GM21529 (cell line): ENCODE measurements around the gene PEX19.

ENCODE experiments used
- ATAC-seq: cut with Tn5 transposase; IDR thresholded peaks from one replicate; pipeline ENCODE4 v1.9.1; 2021; ENCODE audit not compliant: unreplicated experiment

Gene PEX19

DNA sequence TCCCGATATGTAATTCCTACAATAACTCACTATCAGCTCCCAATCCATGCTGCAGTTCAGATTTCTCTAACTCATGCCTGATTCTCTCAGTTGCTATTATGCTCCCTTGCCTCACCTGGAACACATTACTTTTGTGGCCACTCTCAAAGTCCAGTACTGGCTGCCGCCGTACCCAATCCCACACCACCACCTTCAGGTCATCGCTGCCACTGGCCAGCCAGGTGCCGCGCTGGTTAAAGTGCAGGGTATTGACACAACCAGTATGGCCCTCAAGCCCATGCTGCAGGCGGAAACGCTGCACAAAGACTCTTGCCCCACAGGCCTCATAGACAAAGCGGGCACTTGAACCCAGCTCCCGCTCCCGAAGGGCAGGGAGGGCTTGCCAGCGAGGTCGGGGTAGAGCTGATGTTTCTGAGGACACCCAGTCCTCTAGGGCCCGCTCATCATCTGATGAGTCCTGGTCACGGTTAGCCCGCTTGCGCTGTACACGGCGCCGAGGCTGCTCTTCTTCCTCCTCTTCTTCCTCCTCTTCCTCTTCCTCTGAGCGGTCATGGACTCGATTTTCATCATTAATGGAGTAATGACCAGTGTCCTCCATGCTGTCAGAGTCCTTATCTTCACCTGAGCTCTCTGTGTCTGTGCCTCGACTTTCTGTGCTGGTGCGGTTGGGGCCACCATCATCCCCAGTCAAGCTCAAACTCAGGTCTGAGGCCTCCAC is 45.2 kb downstream of the PEX19 start:
- no peak for ATAC-seq

DNA sequence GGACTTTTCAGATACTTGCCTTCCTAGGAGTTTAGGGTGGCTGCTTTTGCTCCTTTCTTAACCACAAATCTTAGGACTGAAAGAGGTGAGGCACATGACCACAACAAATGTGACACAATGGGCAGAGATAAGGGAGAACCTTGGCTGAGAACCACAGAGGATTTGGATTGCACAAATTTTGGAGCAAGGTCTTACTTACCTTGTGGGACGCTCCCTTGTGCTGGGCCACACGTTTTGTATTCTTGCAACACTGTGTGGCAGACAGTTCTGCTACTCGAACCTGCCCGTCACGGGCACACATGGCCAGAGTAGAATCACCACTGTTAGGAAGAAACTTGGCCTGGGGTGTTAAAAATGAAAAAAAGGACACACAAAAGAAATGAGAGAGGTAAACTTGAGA is 46.5 kb downstream of the PEX19 start:
- ATAC-seq, result no peak

DNA sequence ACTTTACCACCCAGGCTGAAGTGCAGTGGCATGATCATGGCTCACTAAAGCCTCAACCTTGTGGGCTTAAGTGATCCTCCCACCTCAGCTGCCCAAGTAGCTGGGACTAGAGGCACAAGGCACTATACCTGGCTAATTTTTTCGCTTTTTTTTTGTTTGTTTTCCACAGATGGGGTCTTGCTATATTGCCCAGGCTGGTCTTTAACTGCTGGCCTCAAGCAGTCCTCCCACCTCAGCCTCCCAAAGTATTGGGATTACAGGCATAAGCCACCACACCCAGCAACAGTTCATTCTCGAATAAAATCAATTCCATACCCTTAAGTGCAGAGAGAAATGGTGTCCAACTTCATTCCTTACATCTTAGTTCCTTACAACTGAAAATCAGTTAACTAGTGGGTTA is 47.4 kb downstream of the PEX19 start:
- no peak for ATAC-seq

DNA sequence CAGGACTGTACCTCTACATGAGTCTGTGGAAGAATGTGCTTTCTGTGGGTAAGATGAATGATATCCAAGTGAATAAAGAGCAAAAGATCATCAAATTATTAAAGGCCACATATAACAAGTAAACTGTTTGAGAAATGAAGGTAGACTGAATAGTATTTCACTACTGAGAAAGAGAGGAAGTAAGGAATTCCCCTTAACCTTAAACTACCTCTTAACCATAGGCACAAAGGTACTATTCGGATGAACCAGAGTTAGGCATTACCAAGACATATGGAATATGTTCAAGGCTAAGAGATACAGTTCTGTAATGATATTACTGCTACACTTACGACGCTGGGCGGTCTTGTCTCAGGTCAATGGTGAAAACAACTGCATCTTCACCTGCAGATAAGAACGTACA is 48.1 kb downstream of the PEX19 start:
- no peak for ATAC-seq

DNA sequence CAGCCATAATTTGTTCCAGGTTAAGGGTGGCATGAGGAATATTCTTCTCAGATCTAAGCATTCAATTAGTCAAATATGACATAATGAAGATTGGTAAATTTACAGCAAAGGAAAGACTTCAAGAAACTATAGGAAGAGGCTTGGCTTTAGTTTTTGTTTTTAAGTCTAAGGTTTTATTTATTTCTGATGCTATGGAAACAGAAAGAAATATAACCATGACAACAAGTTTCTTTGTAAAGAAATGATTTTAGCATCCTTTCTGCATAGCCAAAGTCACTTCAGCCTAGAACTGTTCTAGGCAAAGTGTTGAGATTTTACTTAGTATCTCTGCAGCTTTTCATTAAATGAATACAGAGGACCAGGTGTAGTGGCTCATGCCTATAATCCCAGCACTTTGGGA is 52.0 kb downstream of the PEX19 start:
- ATAC-seq, result no peak

DNA sequence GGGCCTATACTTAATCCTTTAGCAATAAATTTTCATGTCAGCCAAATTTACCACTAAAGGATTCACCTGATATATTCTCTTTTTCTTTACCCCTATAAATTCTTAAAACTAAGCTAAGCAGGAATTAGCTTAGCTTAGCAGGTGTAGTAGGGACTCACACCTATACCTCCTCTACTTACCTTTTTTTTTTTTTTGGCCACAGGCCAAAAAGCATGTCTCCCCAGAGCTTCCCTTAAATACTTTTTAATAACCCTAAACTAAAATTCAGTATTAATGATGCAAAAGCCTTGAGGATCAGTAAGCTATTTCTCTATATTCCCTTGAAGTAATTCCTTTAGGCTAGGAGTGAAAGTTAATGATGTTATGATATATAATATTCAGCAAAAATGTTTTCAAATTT is 56.5 kb downstream of the PEX19 start:
- ATAC-seq, result no peak

DNA sequence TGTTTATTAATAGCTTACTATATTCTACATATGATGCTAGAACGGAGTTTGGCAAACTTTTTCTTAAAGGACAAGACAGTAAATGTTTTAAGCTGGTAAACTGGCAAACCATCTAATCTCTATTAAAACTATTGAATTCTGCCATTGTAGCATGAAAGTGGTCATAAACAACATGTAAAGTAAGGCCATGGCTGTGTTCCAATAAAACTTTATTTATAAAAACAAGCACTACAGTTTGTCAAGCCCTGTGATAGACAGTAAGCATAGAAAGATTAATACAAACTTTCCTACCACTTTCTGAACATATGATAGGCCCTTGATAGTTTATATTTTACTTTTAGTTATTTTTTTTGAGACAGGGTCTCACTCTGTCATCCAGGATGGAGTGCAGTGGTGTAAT is 57.4 kb downstream of the PEX19 start:
- ATAC-seq, result no peak

DNA sequence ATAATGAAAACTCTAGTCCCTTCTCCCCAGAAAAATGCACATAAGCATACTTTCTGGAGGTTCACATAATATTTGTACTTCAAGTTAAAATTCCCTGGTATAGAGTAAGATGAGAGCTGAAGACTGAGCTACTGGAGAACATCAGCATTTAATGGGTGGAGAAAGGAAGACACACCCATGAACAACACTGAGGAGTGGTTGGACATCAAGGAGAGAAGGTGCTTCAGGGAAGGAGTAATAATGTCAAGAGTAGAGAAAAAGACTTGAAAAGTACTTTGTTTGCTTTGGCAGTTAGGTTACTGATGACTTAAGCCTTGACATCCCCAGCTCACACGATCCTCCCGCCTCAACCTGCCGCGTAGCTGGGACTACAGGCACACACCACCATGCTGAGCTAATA is 57.9 kb downstream of the PEX19 start:
- no peak for ATAC-seq
